OCI-LY1 (cell line): ENCODE data around the gene AKT3.

Experiments
- H2AFZ ChIP-seq: fragments of 200-600 bp; sonication (generic), shearing (Covaris generic); 2 replicates; pipeline ENCODE4 v1.6.0; 2014; ENCODE audit warnings: antibody characterized with exemption, mild to moderate bottlenecking, low read length
- H3F3A ChIP-seq: fragments of 200-600 bp; sonication (generic), shearing (Covaris generic); 2 replicates; pipeline ENCODE4 v1.6.0; 2014; ENCODE audit warnings: mild to moderate bottlenecking, antibody characterized with exemption, low read length, moderate library complexity; ENCODE audit not compliant: insufficient read depth
- H3K27ac ChIP-seq: fragments of 200-600 bp; sonication (generic); 2 replicates; pipeline ENCODE4 v1.5.1; 2014; ENCODE audit warnings: low read length, mixed run types, mild to moderate bottlenecking, low read depth; ENCODE audit not compliant: poor library complexity, severe bottlenecking
- H3K27me3 ChIP-seq: fragments of 200-600 bp; sonication (generic); 2 replicates; pipeline ENCODE4 v1.6.0; 2014; ENCODE audit warnings: antibody characterized with exemption, mild to moderate bottlenecking, low read length, moderate library complexity; ENCODE audit not compliant: insufficient read depth
- H3K36me3 ChIP-seq: fragments of 200-600 bp; sonication (generic); 2 replicates; pipeline ENCODE4 v1.6.1; 2014; ENCODE audit warnings: mild to moderate bottlenecking, antibody characterized with exemption, low read length, moderate library complexity, mixed read lengths; ENCODE audit not compliant: insufficient read depth
- H3K4me1 ChIP-seq: fragments of 200-600 bp; sonication (generic); 2 replicates; pipeline ENCODE4 v1.5.1; 2014; ENCODE audit warnings: mild to moderate bottlenecking, low read length, moderate library complexity; ENCODE audit not compliant: insufficient read depth, severe bottlenecking
- H3K4me2 ChIP-seq: fragments of 200-600 bp; sonication (generic), shearing (Covaris generic); 2 replicates; pipeline ENCODE4 v1.6.1; 2014; ENCODE audit warnings: low read length
- H3K4me3 ChIP-seq: fragments of 200-600 bp; sonication (generic); 2 replicates; pipeline ENCODE4 v1.5.1; 2014; ENCODE audit warnings: low read length, low read depth, mild to moderate bottlenecking, mixed read lengths; ENCODE audit not compliant: poor library complexity, severe bottlenecking
- H3K79me2 ChIP-seq: fragments of 200-600 bp; shearing (Covaris generic); 2 replicates; pipeline ENCODE4 v1.6.1; 2016; ENCODE audit warnings: mixed run types, low read length, mixed read lengths; ENCODE audit not compliant: insufficient read depth
- H3K9ac ChIP-seq: fragments of 200-600 bp; sonication (generic), shearing (Covaris generic); 2 replicates; pipeline ENCODE4 v1.6.1; 2014; ENCODE audit warnings: mild to moderate bottlenecking, low read length, mixed read lengths
- H3K9me2 ChIP-seq: fragments of 200-600 bp; sonication (generic), shearing (Covaris generic); 2 replicates; pipeline ENCODE4 v1.6.1; 2014; ENCODE audit warnings: low read depth, mild to moderate bottlenecking, low read length, mixed read lengths
- H3K9me3 ChIP-seq: fragments of 200-600 bp; shearing (Covaris generic); 2 replicates; pipeline ENCODE4 v1.6.1; 2014; ENCODE audit warnings: low read length, mixed read lengths
- H4K20me1 ChIP-seq: fragments of 200-600 bp; sonication (generic), shearing (Covaris generic); 2 replicates; pipeline ENCODE4 v1.6.0; 2016; ENCODE audit warnings: mild to moderate bottlenecking, low read length; ENCODE audit not compliant: insufficient read depth
- CTCF ChIP-seq: fragments of 200-600 bp; sonication (generic), shearing (Covaris generic); IDR thresholded peaks from 2 replicates; pipeline ENCODE4 v1.5.1; 2017; ENCODE audit warnings: mild to moderate bottlenecking, antibody characterized with exemption, low read length, moderate library complexity, mixed read lengths
- EZH2 ChIP-seq: fragments of 200-600 bp; sonication (generic), shearing (Covaris generic); IDR thresholded peaks from 2 replicates; pipeline ENCODE4 v1.8.0; 2017; ENCODE audit warnings: borderline replicate concordance, mixed run types, mild to moderate bottlenecking, antibody characterized with exemption, low read length, moderate library complexity, mixed read lengths

AKT3 gene

GRCh38 chr1:243587823-243588560 lies 262.1 kb downstream of the AKT3 start:
- H3K9me3 ChIP-seq, result no peaks in the 10 kb centered on the region
- no peaks in the 10 kb centered on the region for H3K9me2 ChIP-seq
- H3K27ac ChIP-seq, result no peak overlapping the region
- no peak overlapping the region for H3K4me3 ChIP-seq
- TF ChIP-seq CTCF (no peak), EZH2 (no peak)
- H3K4me1 ChIP-seq, result peaks cover 4% of the 10 kb centered on the region
- H3K27me3 ChIP-seq, result no peaks in the 10 kb centered on the region
- H3K79me2 ChIP-seq, result no peaks in the 10 kb centered on the region
- no peaks in the 10 kb centered on the region for H3K36me3 ChIP-seq
- H3K4me2 ChIP-seq, result no peak overlapping the region
- no peak overlapping the region for H2AFZ ChIP-seq
- H3K9ac ChIP-seq, result no peak overlapping the region
- H3F3A ChIP-seq, result no peaks in the 10 kb centered on the region
- no peaks in the 10 kb centered on the region for H4K20me1 ChIP-seq

GRCh38 chr1:243587285-243587684 lies 262.8 kb downstream of the AKT3 start:
- Histone ChIP-seq H3K4me1 (peaks cover 4% of the 10 kb centered on the region), H4K20me1 (no peaks in the 10 kb centered on the region), H3K9me2 (no peaks in the 10 kb centered on the region), H3K9me3 (no peaks in the 10 kb centered on the region), H3K27me3 (no peaks in the 10 kb centered on the region), H3K4me2 (no peak overlapping the region), H3F3A (no peaks in the 10 kb centered on the region), H2AFZ (no peak overlapping the region), H3K4me3 (no peak overlapping the region), H3K27ac (no peak overlapping the region), H3K79me2 (no peaks in the 10 kb centered on the region), H3K9ac (no peak overlapping the region), H3K36me3 (no peaks in the 10 kb centered on the region)
- TF ChIP-seq EZH2, result no peak
- TF ChIP-seq CTCF, result no peak

GRCh38 chr1:243585982-243586381 lies 264.1 kb downstream of the AKT3 start:
- Histone ChIP-seq H3K4me1 (peaks cover 4% of the 10 kb centered on the region), H3K79me2 (no peaks in the 10 kb centered on the region), H3K4me2 (no peak overlapping the region), H3K4me3 (no peak overlapping the region), H3F3A (no peaks in the 10 kb centered on the region), H3K27ac (no peak overlapping the region), H3K9me3 (no peaks in the 10 kb centered on the region), H3K36me3 (no peaks in the 10 kb centered on the region), H3K27me3 (no peaks in the 10 kb centered on the region), H4K20me1 (no peaks in the 10 kb centered on the region), H2AFZ (no peak overlapping the region), H3K9ac (no peak overlapping the region), H3K9me2 (no peaks in the 10 kb centered on the region)
- TF ChIP-seq EZH2 (no peak), CTCF (no peak)
